H1 (cell line): ENCODE data around the gene TEX14.
"Not testable (repeated sequence)": the region's sequence is repeated elsewhere in the genome, so short reads cannot be mapped to it uniquely, and the experiment has no call there.

ENCODE experiments used
- SP1 ChIP-seq: IDR thresholded peaks from 2 replicates; pipeline ENCODE4 v1.6.1; 2011; ENCODE audit warnings: low read depth, low read length
- TF ChIP-seq, protein P1 (sequence below), 3 experiments: IDR thresholded peaks; 1 replicate in 2 of 3; 2 replicates in 1 of 3; pipeline versions ENCODE4 v1.5.1 to v1.6.1; 2011; ENCODE audit warnings: low read length in 3 of 3, mild to moderate bottlenecking in 3 of 3, inconsistent platforms in 2 of 3, low read depth in 1 of 3, moderate library complexity in 1 of 3; ENCODE audit not compliant: insufficient read depth in 1 of 3; ENCODE audit errors: control extremely low read depth in 1 of 3

DNA sequence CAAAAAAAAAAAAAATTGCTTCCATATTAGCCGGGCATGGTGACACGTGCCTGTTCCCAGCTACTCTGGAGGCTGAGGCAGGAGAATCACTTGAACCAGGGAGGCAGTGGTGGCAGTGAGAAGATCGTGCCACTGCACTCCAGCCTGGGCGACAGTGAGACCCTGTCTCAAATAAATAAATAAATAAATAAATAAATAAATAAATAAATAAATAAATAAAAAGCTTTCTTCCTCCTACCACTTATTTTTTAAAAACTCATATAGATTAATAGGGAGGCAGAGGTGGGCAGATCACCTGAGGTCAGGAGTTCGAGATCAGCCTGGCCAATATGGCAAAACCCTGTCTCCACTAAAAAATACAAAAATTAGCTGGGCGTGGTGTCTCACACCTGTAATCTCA lies 7.4 kb downstream of the TEX14 start:
- TF ChIP-seq, protein P1, sequence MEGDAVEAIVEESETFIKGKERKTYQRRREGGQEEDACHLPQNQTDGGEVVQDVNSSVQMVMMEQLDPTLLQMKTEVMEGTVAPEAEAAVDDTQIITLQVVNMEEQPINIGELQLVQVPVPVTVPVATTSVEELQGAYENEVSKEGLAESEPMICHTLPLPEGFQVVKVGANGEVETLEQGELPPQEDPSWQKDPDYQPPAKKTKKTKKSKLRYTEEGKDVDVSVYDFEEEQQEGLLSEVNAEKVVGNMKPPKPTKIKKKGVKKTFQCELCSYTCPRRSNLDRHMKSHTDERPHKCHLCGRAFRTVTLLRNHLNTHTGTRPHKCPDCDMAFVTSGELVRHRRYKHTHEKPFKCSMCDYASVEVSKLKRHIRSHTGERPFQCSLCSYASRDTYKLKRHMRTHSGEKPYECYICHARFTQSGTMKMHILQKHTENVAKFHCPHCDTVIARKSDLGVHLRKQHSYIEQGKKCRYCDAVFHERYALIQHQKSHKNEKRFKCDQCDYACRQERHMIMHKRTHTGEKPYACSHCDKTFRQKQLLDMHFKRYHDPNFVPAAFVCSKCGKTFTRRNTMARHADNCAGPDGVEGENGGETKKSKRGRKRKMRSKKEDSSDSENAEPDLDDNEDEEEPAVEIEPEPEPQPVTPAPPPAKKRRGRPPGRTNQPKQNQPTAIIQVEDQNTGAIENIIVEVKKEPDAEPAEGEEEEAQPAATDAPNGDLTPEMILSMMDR (IDR thresholded peaks at IDR 0.05; ENCODE audit: control extremely low read depth in 1 of 3, insufficient read depth in 1 of 3, low read depth in 1 of 3, low read length in 3 of 3) = not testable (repeated sequence)
- TF ChIP-seq SP1 = not testable (repeated sequence)
